Daoy (cell line): ENCODE data around the gene MOB4. TPM values are rescaled to one million over a fixed set of nuclear protein-coding genes. Genes with fewer than 3 reads are reported as not detected.
"Not testable (repeated sequence)": the region's sequence is repeated elsewhere in the genome, so short reads cannot be mapped to it uniquely, and the experiment has no call there.

Source experiments
- DNase-seq: peaks from one replicate; pipeline ENCODE4 v3.0.0-alpha.2; 2015; ENCODE audit warnings: low read depth
- total RNA-seq: library from RNA; depleted of rRNA; stranded (reverse); fragments of >200 nt; shearing (Covaris generic); gene quantifications from 2 replicates; pipeline ENCODE4 v1.2.3, GENCODE V29; 2014; rRNA removed

The MOB4 gene
- total RNA-seq: 49.8 and 63.8 TPM in 2 replicates

DNA sequence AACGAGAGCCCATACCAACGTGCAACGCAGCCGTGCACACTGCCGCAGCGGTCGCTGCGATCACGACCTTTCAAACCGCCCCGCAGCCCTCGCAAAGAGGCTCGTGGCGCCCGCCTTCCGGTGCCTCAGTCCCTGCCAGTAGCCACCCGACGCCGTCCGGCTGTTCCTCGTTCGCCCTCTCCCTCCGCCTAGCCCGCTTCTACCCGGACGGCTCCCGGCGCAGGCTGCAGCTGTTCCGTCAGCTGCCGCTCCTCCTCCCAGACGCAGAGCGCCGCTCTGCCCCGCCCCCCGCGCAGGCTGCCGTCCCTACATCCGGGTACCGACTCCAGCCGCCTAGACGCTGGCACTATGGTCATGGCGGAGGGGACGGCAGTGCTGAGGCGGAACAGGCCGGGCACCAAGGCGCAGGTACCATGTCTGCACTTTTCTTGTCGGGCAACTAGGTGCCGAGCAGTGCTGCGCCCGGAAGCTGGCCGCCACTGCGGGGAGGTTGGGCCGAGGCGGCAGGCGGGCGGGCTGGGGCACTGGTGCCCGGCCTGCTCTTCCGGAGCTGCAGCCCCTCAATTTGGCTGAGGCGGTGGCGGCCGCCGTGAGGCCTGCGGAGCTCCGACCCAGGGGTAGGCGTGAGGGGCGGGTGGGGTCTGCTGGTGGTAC lies at the start of gene MOB4:
Gene MOB4 (plus strand): TSS at position 328 of the 654 bp plus-strand sequence. CDS start 21 bp downstream, at position 349.
- peak; percentile 96 for DNase-seq

DNA sequence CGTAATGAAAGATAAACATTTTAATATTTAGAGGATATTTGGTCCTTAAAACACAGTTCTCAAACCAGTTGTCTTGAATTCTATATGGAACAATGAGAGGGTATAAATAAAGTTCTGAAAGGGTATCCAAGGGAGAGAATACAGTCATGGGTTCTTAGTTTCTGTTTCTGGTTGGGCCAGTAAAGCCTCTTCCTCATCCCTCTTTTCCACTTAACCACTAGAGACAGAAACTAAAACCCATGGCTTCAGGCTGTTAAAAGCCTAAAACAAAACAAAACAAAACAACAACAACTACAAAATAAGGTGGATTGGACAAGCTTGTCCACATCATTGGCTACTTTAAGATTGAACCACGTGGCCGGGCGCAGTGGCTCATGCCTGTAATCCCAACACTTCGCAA lies 43.7 kb upstream of the MOB4 start:
- DNase-seq: no peak

DNA sequence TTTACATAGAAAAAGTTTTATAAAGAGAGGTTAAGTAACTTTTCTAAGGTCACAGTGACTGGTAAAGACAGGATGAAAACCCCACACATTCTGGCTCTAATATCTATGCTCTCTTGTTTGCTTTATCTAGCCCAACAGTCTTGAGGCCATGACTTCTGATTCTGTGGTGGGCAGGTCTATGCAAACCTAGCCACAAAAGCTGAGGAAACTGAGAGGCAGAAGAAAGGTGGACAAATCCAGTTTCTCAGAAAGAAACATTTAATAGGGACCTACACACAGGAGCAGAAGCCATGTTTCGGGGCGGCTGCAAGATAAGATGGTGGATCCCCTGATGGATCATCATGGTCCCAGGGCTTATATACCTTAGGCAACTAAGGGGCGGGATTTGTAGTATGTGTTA lies 38.1 kb upstream of the MOB4 start:
- no peak for DNase-seq

DNA sequence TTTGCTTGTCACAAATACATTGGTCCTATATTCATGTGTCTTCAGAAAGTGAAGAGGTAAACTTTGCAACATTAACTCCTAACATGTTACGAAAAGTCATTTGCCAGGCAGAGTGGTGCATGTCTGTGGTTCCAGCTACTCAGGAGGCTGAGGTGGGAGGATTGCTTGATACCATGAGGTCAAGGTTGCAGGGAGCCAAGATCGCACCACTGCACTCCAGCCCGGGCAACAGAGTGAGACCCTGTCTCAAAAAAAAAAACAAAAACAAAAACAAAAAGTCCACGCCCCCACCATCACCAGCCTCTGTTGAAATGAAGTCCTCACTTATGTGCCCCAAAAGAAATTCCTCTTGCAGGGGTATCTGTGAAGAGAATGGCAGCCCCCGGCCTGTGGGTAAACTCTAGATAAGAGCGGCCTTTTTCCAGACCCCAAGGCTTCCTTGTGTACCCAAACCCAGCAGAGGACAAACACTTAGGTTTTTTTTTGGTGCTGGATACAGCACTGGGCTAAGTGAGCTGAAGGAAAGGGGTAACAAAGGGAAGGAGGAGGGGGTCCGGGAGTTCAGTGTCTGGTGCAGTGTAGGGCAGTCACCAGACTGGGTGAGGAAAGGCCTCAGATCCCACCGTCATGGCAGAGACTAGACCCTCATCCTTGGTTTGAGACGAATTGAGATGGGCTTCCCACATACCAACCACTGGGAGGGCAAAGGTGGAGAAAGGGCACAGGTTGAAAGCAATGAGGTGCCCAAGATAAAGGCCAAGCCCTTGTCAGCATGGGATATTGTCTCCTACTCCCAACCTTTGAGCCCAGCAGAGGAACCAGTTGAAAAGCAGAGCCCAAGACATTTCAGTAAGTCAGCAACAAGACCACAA lies 35.5 kb upstream of the MOB4 start:
- DNase-seq: no peak

DNA sequence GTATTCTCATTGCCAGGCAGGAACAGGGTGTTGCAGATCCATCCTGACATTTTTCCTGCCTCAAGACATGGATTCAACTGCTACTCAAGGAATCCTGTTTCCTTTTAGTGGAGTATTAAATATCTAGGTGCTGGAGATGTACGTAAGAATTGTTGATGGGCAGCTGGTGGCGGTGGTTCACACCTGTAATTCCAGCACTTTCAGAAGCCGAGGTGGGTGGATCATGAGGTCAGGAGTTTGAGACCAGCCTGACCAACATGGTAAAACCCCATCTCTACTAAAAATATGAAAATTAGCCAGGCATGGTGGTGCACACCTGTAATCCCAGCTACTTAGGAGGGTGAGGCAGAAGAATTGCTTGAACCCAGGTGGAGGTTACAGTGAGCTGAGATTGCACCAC lies 31.6 kb upstream of the MOB4 start:
- DNase-seq: not testable (repeated sequence)

DNA sequence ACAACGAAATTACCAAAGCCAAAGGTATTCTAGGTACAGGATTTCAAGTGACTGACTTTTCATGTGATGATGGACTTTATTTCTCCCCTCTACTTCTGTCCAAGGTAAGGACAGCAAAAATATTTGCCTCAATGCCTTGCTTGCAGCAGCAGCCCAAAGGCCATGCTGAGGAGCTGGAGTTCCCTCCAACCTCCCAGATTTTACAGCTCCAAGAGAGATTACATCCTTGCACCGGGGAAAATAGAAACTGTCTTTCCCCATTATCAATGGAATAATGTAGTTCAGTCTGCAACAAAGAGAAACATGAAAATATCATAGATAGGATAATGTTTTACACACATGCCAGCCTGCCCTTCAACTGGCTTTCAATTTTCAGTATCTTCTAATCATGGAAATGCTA lies 29.7 kb upstream of the MOB4 start:
- no peak for DNase-seq

DNA sequence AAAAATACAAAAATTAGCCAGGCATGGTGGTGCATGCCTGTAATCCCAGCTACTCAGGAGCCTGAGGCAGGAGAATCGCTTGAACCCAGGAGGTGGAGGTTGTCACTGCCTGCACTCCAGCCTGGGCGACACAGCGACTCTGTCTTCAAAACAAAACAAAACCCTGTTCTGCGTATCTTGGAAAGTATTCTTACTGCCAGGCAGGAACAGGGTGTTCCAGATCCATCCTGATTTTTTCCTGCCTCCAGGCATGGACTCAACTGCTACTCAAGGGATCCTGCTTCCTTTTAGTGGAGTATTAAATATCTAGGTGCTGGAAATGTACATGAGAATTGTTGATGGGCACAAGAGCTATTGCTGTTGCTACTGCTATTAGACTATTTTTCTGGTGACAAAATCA lies 28.5 kb upstream of the MOB4 start:
- DNase-seq: no peak

DNA sequence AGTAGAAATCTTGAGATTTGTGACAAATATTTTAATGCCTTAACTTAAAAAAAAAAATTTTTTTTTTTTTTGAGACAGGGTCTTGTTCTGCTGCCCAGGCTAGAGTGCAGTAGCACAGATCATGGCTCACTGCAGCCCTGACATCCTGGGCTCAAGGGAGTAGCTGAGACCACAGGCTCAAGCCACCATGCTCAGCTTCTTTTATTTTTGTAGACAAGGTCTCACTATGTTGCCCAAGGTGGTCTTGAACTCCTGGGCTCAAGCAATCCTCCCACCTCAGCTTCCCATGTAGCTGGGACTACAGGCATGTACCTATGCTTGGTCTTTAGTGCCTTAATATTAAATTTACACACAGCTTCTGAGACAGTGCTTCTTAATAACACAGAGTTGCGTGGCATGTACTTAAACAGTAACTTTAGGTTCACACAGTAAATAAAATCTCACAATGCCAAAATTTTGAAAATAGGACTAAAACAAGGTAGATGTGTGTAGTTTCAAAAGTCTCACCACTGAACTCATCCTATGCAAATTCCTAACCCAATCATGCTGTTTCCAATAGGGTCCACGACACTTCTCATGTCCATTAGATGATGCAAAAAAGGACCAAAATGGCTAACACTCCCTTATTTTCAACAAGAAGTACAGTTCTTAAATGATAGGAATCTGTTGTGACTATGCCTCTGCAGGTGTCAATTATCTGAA lies 20.3 kb upstream of the MOB4 start:
- no peak for DNase-seq

DNA sequence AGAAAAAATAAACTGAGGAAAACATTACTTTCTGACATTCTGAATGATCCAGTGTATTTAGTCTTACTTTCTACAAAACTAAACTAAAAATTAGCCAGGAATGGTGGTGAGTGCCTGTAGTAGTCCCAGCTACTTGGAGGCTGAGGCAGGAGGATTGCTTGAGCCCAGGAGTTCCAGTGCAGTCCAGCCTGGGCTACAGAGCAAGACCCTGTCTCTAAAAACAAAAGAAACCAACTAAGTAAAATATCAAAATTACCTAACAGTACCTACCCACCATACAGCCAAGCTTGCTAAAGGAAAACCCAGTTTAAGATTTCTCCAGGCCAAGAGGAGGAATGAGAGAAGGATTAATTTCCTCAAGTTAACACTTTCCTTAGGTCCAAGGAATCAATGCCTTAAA lies 19.2 kb upstream of the MOB4 start:
- no peak for DNase-seq

DNA sequence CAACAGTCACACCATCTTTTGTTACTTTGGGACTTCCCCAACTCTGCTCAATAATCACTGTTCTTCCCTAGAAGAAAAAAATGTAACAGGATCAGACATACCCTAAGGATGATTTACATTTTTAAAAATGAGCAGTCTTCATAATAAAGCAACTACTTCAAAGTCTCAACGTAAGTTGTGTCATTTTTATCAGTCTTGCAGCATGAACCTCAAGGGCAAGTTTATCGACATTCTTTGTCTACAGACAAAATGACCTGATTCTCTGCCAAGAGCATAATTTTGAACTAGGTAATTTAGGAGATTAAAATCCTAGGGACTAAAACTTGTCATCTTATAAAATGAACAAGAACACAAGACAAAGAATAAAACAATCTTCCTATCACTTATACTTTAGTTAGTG lies 18.5 kb upstream of the MOB4 start:
- DNase-seq: no peak

DNA sequence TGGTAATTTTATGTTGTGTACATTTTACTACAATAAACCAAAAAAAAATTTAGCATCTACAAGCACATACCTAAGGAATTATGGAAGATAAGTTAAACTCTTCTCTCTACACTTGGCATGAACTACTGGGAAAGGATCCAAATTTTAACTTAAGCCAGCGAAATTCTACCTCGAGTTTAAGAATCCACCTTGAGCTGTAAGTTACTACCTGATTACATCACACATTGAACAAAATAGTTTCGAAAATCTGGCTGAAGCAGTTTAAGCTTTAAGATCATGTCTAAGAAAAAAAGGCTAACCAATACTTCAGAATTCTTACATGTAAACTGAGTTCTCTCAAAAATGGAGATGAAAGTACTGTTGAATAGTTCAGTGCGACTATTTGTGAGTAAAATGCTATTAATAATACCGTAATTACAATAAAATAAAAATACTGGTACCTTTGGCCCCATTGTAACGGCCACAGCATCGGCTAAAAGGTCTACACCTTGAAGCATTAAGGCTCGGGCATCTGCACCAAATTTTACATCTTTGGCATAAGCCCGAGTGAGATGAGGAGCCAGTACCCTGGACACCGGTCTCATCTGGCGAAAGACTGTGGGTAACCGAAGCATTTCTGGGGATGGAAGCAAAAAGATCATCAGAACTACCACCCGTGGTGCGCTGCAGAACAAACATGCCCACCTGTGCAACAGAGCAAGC lies 17.5 kb upstream of the MOB4 start:
- no peak for DNase-seq

DNA sequence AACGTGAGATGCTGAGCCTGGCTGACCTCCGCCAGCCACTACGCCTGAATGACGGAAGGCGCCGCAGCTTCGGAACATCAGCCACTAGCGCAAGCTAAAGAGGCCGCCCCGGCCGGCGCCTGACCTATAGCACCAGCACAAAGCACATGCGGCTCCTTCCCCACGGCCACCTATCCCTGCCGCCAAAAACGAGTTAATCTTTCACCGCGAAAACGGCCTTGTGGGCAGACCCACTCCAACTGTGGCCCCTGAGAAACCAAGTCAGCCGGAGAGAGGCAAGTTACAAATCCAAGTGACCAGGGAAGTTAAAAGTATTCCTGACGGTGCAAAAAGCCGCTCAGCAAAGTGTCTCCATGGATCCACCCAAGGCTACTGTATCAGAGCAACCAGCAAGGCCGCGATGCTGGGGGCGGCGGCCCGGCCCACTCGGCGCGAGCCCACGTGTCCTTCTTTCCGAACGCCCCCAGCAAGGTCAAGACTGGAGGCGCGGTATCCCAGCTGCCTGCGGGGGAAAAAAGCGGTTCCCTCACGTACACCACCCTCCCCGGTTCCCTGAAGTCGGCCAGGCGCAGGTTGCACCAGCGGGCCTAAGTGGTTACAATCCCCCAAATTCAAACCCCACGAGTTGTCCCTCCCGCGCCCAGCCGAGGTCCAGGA lies 16.8 kb upstream of the MOB4 start:
- DNase-seq: peak; percentile 37

DNA sequence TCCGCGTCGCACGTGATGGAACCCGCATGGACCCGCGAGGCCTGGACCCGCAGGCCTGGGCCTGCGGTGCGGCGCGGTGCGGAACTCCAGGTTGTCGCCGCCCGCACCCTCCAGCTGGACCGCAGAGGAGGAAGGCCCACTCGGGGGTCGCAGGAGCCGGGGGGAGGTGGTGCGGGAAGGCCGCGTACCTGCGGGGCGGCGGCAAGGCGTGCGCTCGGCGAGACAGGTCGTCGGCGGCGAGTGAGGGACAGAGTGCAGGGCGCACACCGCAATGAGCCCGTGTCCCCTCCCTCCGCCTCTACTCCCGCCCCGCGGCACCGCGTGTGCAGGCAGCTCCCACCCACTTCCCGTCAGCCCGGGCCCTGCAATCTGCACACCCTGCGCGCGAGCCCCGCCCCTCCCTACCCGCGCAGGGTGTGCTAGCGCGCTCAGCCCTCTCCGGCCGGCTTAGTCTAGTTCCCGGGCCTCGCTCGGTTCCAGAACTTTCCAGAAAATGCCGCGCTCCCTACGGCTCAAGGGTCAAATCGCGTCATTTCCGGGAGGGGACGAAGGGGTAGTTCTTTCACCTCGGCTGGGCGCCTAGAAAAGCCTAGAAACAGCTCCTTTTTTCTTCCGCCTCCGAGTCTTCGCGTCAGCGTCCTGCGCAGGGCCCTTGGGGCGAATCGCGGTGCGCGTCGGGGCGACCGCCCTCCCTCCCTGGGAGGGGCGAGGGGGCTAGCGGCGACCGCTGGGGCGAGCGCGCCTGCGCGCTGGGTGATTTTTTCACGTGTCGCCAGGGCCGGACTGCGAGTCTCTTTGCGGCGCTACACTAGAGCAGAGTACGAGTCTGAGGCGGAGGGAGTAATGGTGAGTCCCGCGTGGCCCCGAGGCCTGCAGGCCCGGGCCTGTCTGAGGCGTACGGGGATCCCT lies 16.0 kb upstream of the MOB4 start, which contains the start of the genes HSPD1 and HSPE1:
Gene HSPD1 (minus strand): TSS at position 247 of the 909 bp plus-strand sequence. CDS start 992 bp downstream, outside the sequence.
Gene HSPE1 (plus strand): TSS at position 786 of the 909 bp plus-strand sequence. CDS start 58 bp downstream, at position 844.
- DNase-seq: peak; percentile 98

DNA sequence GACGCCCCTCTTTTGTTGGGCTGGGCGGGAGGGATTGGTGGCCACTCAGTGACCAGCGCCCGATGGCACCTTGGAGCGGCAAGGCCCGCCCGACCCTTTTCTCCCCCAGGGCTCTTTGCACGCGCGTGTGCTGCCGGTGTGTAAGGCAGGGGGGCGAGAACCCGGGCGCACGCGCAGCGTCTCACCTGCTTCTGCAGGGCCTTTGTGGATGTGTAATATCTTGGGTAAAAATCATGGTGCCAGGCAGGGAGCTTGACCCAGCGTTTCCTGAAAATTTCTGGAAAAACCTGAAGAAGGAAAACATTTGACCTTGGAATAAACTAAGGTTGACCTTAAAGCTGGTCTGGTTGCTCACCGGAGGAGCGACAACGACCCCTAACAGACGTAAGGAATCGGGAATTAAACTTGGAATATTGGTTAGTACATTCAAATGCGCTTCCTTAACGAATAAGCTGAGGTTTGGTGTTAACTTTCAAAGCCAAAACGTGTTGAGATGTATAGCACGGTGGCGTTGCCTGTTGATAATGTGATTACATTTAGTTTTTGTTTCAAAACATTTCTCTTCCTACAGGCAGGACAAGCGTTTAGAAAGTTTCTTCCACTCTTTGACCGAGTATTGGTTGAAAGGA lies 15.2 kb upstream of the MOB4 start:
- no peak for DNase-seq

DNA sequence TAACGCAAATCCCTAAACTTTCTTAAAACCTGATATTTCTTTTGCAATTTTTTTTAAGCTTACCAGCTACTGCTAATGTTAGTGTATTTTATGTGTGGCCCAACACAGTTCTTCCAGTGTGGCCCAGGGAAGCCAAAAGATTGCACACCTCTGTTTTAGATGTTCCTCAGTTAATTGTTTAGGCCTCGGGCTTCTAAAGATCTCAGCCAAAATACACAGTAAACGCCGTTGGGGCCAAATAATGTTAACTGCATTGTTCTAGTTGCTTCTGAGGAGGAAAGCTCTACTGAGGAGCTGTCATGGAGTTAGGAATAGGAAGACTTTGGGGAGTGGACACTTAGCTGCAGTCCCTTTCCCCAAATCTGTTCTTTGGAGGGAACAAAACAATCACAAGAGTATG lies 13.7 kb upstream of the MOB4 start:
- DNase-seq: no peak

DNA sequence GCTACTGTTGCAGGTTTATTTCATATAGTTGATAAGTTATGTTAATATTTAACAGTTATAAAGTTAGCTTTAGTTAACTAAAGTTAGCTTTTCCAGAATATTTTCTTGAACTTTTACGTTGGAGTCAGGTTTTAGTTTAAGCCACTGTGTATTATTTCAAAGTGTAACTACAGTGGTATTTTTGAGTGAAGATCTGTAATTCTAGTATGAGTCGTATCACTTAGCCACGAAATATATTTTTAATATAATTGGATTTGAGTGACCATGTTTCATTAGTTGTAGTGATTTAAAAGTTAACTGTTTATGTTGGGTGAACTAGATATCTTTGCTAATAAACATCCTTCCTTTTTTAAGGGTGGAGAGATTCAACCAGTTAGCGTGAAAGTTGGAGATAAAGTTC lies 13.2 kb upstream of the MOB4 start:
- no peak for DNase-seq

DNA sequence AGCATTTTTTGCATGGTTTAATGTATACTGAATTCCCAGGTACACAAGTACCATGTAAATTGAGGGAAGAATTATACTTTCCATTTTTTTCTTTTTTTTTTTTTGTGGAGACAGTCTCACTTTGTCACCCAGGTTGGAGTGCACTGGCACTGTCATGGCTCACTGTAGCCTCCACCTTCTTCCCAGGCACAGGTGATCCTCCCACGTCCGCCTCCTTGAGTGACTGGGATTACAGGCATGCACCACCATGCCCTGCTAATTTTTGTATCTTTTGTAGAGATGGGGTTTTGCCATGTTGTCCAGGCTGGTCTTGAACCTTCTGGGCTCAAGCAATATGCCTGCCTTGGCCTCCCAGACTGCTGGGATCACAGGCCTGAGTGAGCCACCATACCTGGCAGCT lies 11.9 kb upstream of the MOB4 start:
- DNase-seq: no peak

DNA sequence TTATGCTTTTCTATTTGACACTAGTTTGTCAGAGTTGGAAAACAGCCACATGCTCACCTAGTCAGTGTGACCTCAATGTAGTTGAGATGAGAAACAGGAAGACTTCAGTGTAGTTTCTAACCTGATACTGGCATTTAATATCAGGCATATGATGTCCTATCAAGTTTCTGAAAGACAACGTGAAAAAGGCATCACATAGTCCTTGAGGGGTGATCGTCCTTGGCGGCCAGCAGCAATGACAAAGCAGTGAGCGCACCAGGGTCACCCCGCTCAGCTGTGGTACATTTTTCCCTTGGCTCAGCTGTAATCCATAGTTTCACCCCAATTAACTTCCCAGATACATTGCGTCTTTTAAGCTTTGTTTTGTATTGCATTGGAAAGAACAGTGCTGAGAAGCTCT lies 11.4 kb upstream of the MOB4 start:
- DNase-seq: no peak

DNA sequence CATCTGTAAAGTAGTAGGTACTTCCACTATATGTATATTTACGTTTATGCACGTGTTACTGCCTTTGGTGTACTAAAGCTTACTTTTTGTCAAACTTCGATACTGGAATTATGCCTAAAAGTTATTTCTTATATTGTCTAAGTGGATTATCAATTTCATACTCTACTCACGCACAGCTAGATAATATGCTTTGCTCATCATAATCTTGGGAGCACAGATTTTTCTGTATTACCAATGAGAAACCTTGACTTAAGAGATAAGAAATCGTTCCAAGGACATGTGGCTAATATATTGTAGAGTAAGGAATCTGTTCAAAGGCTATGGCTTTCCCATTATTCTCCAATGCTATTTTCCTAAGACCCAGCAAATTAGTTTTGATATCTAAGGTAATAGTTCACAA lies 9.2 kb upstream of the MOB4 start:
- no peak for DNase-seq

DNA sequence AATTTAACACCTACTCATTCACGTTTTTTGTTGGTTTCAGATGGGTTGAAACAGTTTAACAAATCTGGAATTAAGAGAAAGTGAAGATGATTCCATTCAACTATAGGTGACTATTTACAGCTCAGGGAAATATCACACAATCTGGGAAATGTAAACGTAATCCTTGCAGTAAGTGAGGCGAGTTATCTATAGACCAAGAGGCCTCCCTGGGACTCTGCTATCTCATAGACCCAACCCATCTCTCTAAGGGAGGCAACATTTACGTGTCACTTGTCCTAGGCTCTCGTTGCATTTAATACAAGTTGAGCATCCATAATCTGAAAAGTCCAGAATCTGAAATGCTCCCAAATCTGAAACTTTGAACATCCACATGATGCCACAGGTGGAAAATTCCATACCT lies 2.0 kb upstream of the MOB4 start:
- no peak for DNase-seq
